GM23338 (cell line): ENCODE results near the gene PCSK6. TPM values are rescaled to one million over a fixed set of nuclear protein-coding genes. Genes with fewer than 3 reads are reported as not detected.
A peak's percentile ranks its signal among the peaks of the same experiment; 100 is the strongest.

Experiments
- ATAC-seq: fragments of 200-7000 bp; cut with Tn5 transposase; 3 replicates; pipeline ENCODE4 v1.9.1; 2020
- DNase-seq: peaks from one replicate; pipeline ENCODE4 v3.0.0-alpha.2; 2015; ENCODE audit warnings: low spot score
- H2AFZ ChIP-seq: fragments of 200-600 bp; sonication (generic); 2 replicates; pipeline ENCODE4 v1.8.0; 2016; ENCODE audit warnings: antibody characterized with exemption, mild to moderate bottlenecking, moderate library complexity
- H3F3A ChIP-seq: fragments of 200-600 bp; sonication (generic); replicated peaks from 2 replicates; pipeline ENCODE4 v1.8.0; 2017; ENCODE audit warnings: antibody characterized with exemption, mixed run types, low read depth
- H3K27ac ChIP-seq: fragments of 200-600 bp; sonication (generic); 2 replicates; pipeline ENCODE4 v1.6.1; 2016; ENCODE audit warnings: low read depth
- H3K27me3 ChIP-seq: fragments of 200-600 bp; sonication (generic); 2 replicates; pipeline ENCODE4 v1.8.0; 2016; ENCODE audit warnings: mild to moderate bottlenecking, mixed run types, moderate library complexity; ENCODE audit not compliant: insufficient read depth
- H3K36me3 ChIP-seq: fragments of 200-600 bp; sonication (generic); 2 replicates; pipeline ENCODE4 v1.8.0; 2016; ENCODE audit warnings: mild to moderate bottlenecking; ENCODE audit not compliant: insufficient read depth
- H3K4me1 ChIP-seq: fragments of 200-600 bp; sonication (generic); 2 replicates; pipeline ENCODE4 v1.8.0; 2016; ENCODE audit warnings: mild to moderate bottlenecking, moderate library complexity; ENCODE audit not compliant: insufficient read depth
- H3K4me2 ChIP-seq: fragments of 200-600 bp; sonication (generic); 2 replicates; pipeline ENCODE4 v1.7.1; 2017; ENCODE audit warnings: mixed run types
- H3K4me3 ChIP-seq: fragments of 200-600 bp; sonication (generic); 2 replicates; pipeline ENCODE4 v1.6.1; 2016; ENCODE audit warnings: mixed run types
- H3K79me2 ChIP-seq: fragments of 200-600 bp; sonication (generic); replicated peaks from 2 replicates; pipeline ENCODE4 v1.8.0; 2017; ENCODE audit warnings: mild to moderate bottlenecking; ENCODE audit not compliant: insufficient read depth
- H3K9me2 ChIP-seq: fragments of 200-600 bp; sonication (generic); 2 replicates; pipeline ENCODE4 v1.8.0; 2017; ENCODE audit not compliant: insufficient read depth
- H4K20me1 ChIP-seq: fragments of 200-600 bp; sonication (generic); replicated peaks from 2 replicates; pipeline ENCODE4 v1.8.0; 2017; ENCODE audit warnings: mild to moderate bottlenecking; ENCODE audit not compliant: insufficient read depth
- H3K27ac Mint-ChIP-seq: 2 replicates; pipeline ENCODE4 v1.8.0; 2020; ENCODE audit warnings: inconsistent platforms, mild to moderate bottlenecking, moderate library complexity, mixed read lengths
- H3K27me3 Mint-ChIP-seq: 3 replicates; pipeline ENCODE4 v1.8.0; 2022; ENCODE audit warnings: low read depth, mild to moderate bottlenecking, moderate library complexity, mixed read lengths, inconsistent platforms; ENCODE audit not compliant: insufficient read depth, poor library complexity
- H3K36me3 Mint-ChIP-seq: 3 replicates; pipeline ENCODE4 v1.8.0; 2021; ENCODE audit warnings: low read depth, mild to moderate bottlenecking, inconsistent platforms, moderate library complexity, mixed read lengths
- H3K4me1 Mint-ChIP-seq: 3 replicates; pipeline ENCODE4 v1.8.0; 2020; ENCODE audit warnings: mild to moderate bottlenecking, inconsistent platforms, mixed read lengths
- H3K4me3 Mint-ChIP-seq: 3 replicates; pipeline ENCODE4 v1.8.0; 2021; ENCODE audit warnings: moderate library complexity, mild to moderate bottlenecking, inconsistent platforms, mixed read lengths
- H3K9me3 Mint-ChIP-seq: 3 replicates; pipeline ENCODE4 v1.8.0; 2020; ENCODE audit warnings: moderate library complexity, mild to moderate bottlenecking, inconsistent platforms, mixed read lengths
- CREB1 ChIP-seq: fragments of 250-450 bp; sonication (Bioruptor Pico); IDR thresholded peaks from 2 replicates; pipeline ENCODE4 v1.5.0; 2020; ENCODE audit warnings: low read depth, mild to moderate bottlenecking, moderate library complexity
- CTCF ChIP-seq, 2 experiments: fragments of 200-600 bp in 1 of 2; sonication (generic) in 1 of 2; conservative IDR thresholded peaks; 2 replicates each; pipeline versions ENCODE4 v1.5.1 to v1.6.1; 2016 to 2017; ENCODE audit warnings: antibody characterized with exemption in 2 of 2, low read depth in 2 of 2, mild to moderate bottlenecking in 2 of 2, moderate library complexity in 1 of 2
- EZH2 ChIP-seq: fragments of 200-600 bp; sonication (generic); IDR thresholded peaks from one replicate; pipeline ENCODE4 v1.8.0; 2017; ENCODE audit warnings: antibody characterized with exemption, mild to moderate bottlenecking, low read depth; ENCODE audit not compliant: unreplicated experiment
- JUNB ChIP-seq: IDR thresholded peaks from one replicate; pipeline ENCODE4 v1.6.1; 2016; ENCODE audit warnings: antibody characterized with exemption; ENCODE audit not compliant: unreplicated experiment
- NANOG ChIP-seq: IDR thresholded peaks from 2 replicates; pipeline ENCODE4 v1.6.1; 2016; ENCODE audit warnings: antibody characterized with exemption, borderline replicate concordance
- POLR2AphosphoS5 ChIP-seq: IDR thresholded peaks from 2 replicates; pipeline ENCODE4 v1.6.1; 2016; ENCODE audit warnings: antibody characterized with exemption, low read depth
- STAT1 ChIP-seq: IDR thresholded peaks from one replicate; pipeline ENCODE4 v1.6.1; 2016; ENCODE audit warnings: antibody characterized with exemption; ENCODE audit not compliant: unreplicated experiment
- ZNF114 ChIP-seq: fragments of 250-450 bp; sonication (Bioruptor Pico); IDR thresholded peaks from 2 replicates; pipeline ENCODE4 v1.5.0; 2020; ENCODE audit warnings: mild to moderate bottlenecking, moderate library complexity
- ZNF331 ChIP-seq: fragments of 250-450 bp; sonication (Bioruptor Pico); IDR thresholded peaks from 2 replicates; pipeline ENCODE4 v1.5.0; 2020; ENCODE audit warnings: low read depth, mild to moderate bottlenecking, moderate library complexity
- polyA plus RNA-seq: library from polyadenylated mRNA; unstranded; fragments of >200 nt; fragmentation: Nextera tagmentation; extraction: Ambion mirVana; gene quantifications from 2 replicates; pipeline ENCODE4 v1.2.1, GENCODE V29; 2016
- total RNA-seq: library from RNA; depleted of rRNA; stranded (reverse); fragments of >200 nt; shearing (Covaris generic); gene quantifications from 2 replicates; pipeline ENCODE4 v1.2.3, GENCODE V29; 2014
- TF ChIP-seq, protein P1 (sequence below): fragments of 250-450 bp; sonication (Bioruptor Pico); IDR thresholded peaks from 2 replicates; pipeline ENCODE4 v1.5.0; 2020; ENCODE audit warnings: mild to moderate bottlenecking, moderate library complexity
- TF ChIP-seq, protein P2 (sequence below): IDR thresholded peaks from 2 replicates; pipeline ENCODE4 v1.6.1; 2016; ENCODE audit warnings: antibody characterized with exemption

PCSK6 gene
- total and polyA plus RNA-seq, 2 experiments from 2014 or later = 1.7 to 6.7 TPM

GRCh38 chr15:101470548-101471239 lies 18.8 kb downstream of the PCSK6 start:
- H3K9me3 Mint-ChIP-seq = no peaks in the 10 kb centered on the region
- ATAC-seq (peak; percentile 78), DNase-seq (no peak)
- Histone ChIP-seq H3F3A (no peaks in the 10 kb centered on the region), H3K4me3 (no peak overlapping the region), H3K4me1 (no peaks in the 10 kb centered on the region), H3K9me2 (no peaks in the 10 kb centered on the region), H3K27ac (no peak overlapping the region), H4K20me1 (no peaks in the 10 kb centered on the region), H2AFZ (no peak overlapping the region), H3K36me3 (no peaks in the 10 kb centered on the region), H3K79me2 (no peaks in the 10 kb centered on the region), H3K27me3 (no peaks in the 10 kb centered on the region), H3K4me2 (no peak overlapping the region)
- no peak overlapping the region for H3K4me3 Mint-ChIP-seq
- no peak overlapping the region for H3K27ac Mint-ChIP-seq
- TF ChIP-seq CTCF (conservative IDR thresholded peaks at IDR 0.05; ENCODE audit: low read depth in 2 of 2) = no peak
- no peak for TF ChIP-seq JUNB
- H3K27me3 Mint-ChIP-seq = no peaks in the 10 kb centered on the region
- H3K4me1 Mint-ChIP-seq = peaks cover 5% of the 10 kb centered on the region; the same call in 2 of the 3 replicates
- no peaks in the 10 kb centered on the region for H3K36me3 Mint-ChIP-seq

- Histone ChIP-seq H3F3A (no peaks in the 10 kb centered on the region), H3K36me3 (no peaks in the 10 kb centered on the region), H3K79me2 (no peaks in the 10 kb centered on the region), H3K9me2 (no peaks in the 10 kb centered on the region), H3K4me3 (no peak overlapping the region), H3K27ac (no peak overlapping the region), H2AFZ (0 out of 2 replicates have a peak overlapping the region, but pooled peaks have one; percentile 23), H4K20me1 (no peaks in the 10 kb centered on the region), H3K27me3 (no peaks in the 10 kb centered on the region), H3K4me1 (no peaks in the 10 kb centered on the region), H3K4me2 (no peak overlapping the region)
- no peak overlapping the region for H3K27ac Mint-ChIP-seq
- no peaks in the 10 kb centered on the region for H3K9me3 Mint-ChIP-seq
- no peak overlapping the region for H3K4me3 Mint-ChIP-seq
- no peaks in the 10 kb centered on the region for H3K36me3 Mint-ChIP-seq
- H3K4me1 Mint-ChIP-seq = peaks cover 5% of the 10 kb centered on the region; the same call in 2 of the 3 replicates
- H3K27me3 Mint-ChIP-seq = no peaks in the 10 kb centered on the region
- no peak for DNase-seq
- ATAC-seq = peak; percentile 54; the same call in 2 of the 3 replicates
- TF ChIP-seq JUNB = no peak
- TF ChIP-seq ZNF114 (CRISPR knock-in tag) = no peak
- TF ChIP-seq ZNF331 (CRISPR knock-in tag) = no peak
- TF ChIP-seq POLR2AphosphoS5 = no peak
- TF ChIP-seq STAT1 = no peak
- TF ChIP-seq, protein P1, sequence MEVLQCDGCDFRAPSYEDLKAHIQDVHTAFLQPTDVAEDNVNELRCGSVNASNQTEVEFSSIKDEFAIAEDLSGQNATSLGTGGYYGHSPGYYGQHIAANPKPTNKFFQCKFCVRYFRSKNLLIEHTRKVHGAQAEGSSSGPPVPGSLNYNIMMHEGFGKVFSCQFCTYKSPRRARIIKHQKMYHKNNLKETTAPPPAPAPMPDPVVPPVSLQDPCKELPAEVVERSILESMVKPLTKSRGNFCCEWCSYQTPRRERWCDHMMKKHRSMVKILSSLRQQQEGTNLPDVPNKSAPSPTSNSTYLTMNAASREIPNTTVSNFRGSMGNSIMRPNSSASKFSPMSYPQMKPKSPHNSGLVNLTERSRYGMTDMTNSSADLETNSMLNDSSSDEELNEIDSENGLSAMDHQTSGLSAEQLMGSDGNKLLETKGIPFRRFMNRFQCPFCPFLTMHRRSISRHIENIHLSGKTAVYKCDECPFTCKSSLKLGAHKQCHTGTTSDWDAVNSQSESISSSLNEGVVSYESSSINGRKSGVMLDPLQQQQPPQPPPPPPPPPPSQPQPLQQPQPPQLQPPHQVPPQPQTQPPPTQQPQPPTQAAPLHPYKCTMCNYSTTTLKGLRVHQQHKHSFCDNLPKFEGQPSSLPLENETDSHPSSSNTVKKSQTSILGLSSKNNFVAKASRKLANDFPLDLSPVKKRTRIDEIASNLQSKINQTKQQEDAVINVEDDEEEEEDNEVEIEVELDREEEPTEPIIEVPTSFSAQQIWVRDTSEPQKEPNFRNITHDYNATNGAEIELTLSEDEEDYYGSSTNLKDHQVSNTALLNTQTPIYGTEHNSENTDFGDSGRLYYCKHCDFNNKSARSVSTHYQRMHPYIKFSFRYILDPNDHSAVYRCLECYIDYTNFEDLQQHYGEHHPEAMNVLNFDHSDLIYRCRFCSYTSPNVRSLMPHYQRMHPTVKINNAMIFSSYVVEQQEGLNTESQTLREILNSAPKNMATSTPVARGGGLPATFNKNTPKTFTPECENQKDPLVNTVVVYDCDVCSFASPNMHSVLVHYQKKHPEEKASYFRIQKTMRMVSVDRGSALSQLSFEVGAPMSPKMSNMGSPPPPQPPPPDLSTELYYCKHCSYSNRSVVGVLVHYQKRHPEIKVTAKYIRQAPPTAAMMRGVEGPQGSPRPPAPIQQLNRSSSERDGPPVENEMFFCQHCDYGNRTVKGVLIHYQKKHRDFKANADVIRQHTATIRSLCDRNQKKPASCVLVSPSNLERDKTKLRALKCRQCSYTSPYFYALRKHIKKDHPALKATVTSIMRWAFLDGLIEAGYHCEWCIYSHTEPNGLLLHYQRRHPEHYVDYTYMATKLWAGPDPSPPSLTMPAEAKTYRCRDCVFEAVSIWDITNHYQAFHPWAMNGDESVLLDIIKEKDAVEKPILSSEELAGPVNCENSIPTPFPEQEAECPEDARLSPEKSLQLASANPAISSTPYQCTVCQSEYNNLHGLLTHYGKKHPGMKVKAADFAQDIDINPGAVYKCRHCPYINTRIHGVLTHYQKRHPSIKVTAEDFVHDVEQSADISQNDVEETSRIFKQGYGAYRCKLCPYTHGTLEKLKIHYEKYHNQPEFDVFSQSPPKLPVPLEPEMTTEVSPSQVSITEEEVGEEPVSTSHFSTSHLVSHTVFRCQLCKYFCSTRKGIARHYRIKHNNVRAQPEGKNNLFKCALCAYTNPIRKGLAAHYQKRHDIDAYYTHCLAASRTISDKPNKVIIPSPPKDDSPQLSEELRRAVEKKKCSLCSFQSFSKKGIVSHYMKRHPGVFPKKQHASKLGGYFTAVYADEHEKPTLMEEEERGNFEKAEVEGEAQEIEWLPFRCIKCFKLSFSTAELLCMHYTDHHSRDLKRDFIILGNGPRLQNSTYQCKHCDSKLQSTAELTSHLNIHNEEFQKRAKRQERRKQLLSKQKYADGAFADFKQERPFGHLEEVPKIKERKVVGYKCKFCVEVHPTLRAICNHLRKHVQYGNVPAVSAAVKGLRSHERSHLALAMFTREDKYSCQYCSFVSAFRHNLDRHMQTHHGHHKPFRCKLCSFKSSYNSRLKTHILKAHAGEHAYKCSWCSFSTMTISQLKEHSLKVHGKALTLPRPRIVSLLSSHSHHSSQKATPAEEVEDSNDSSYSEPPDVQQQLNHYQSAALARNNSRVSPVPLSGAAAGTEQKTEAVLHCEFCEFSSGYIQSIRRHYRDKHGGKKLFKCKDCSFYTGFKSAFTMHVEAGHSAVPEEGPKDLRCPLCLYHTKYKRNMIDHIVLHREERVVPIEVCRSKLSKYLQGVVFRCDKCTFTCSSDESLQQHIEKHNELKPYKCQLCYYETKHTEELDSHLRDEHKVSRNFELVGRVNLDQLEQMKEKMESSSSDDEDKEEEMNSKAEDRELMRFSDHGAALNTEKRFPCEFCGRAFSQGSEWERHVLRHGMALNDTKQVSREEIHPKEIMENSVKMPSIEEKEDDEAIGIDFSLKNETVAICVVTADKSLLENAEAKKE = no peak
- TF ChIP-seq NANOG = no peak
- TF ChIP-seq EZH2 = no peak
- TF ChIP-seq, protein P2, sequence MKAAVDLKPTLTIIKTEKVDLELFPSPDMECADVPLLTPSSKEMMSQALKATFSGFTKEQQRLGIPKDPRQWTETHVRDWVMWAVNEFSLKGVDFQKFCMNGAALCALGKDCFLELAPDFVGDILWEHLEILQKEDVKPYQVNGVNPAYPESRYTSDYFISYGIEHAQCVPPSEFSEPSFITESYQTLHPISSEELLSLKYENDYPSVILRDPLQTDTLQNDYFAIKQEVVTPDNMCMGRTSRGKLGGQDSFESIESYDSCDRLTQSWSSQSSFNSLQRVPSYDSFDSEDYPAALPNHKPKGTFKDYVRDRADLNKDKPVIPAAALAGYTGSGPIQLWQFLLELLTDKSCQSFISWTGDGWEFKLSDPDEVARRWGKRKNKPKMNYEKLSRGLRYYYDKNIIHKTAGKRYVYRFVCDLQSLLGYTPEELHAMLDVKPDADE = no peak
- TF ChIP-seq CREB1 (CRISPR knock-in tag) = no peak
Measured at GRCh38 chr15:101469520-101470288, 19.8 kb downstream of the PCSK6 start.
